ENCODE measurements around the gene C16orf54. TPM values are rescaled to one million over a fixed set of nuclear protein-coding genes. Genes with fewer than 3 reads are reported as not detected.
"Not testable (repeated sequence)": the region's sequence is repeated elsewhere in the genome, so short reads cannot be mapped to it uniquely, and the experiment has no call there.

Gene C16orf54
- total and polyA plus RNA-seq, 2 of the 4 experiments (the other 2 are of a cell fraction) = not detected

- H2AK9ac ChIP-seq (replicated peaks; ENCODE audit: low read depth, low read length, poor library complexity); H3K23ac ChIP-seq (ENCODE audit: low read depth, low read length); H4K5ac ChIP-seq (ENCODE audit: low read depth, low read length); POLR2A ChIA-PET (ENCODE audit: unreplicated experiment); H2BK20ac ChIP-seq (ENCODE audit: low read depth, low read length); H3K14ac ChIP-seq (replicated peaks; ENCODE audit: low read depth, low read length); BruUV-seq (replicated peaks); H3K4me1 ChIP-seq (ENCODE audit: control insufficient read depth, insufficient read depth, low read length); H2BK120ac ChIP-seq (ENCODE audit: low read depth, low read length); H4K20me1 ChIP-seq (ENCODE audit: insufficient read depth, low read length); H3K9me3 ChIP-seq (ENCODE audit: control insufficient read depth, insufficient read depth, low read length); H3K27ac ChIP-seq (ENCODE audit: insufficient read depth, low read length); H2BK15ac ChIP-seq (ENCODE audit: low read depth, low read length); dilution Hi-C loops (cut with HindIII; ENCODE audit: low sequenced_read_pairs, unreplicated experiment); H2BK5ac ChIP-seq (ENCODE audit: low read depth, low read length, poor library complexity, severe bottlenecking); H2AFZ ChIP-seq (replicated peaks; ENCODE audit: low read length, poor library complexity); H4K91ac ChIP-seq (ENCODE audit: insufficient read depth, low read depth, low read length); intact Hi-C loops (cut with micrococcal nuclease); in situ Hi-C loops (cut with MboI; ENCODE audit: low sequenced_read_pairs); H3K79me1 ChIP-seq (ENCODE audit: low read depth in 1 of 2, low read length in 2 of 2); H2AK5ac ChIP-seq (ENCODE audit: low read depth, low read length); CTCF ChIA-PET; H4K8ac ChIP-seq (ENCODE audit: low read depth in 2 of 2, low read length in 2 of 2); H3K36me3 ChIP-seq (ENCODE audit: control insufficient read depth, insufficient read depth, low read length); H3K4ac ChIP-seq (ENCODE audit: low read depth, low read length); H3K9ac ChIP-seq (ENCODE audit: low read depth, low read length); H3K18ac ChIP-seq (ENCODE audit: low read depth, low read length); ATAC-seq (ENCODE audit: low read depth); H3K56ac ChIP-seq (ENCODE audit: extremely low read depth, insufficient read depth, low read length); DNase-seq; H3K4me3 ChIP-seq (ENCODE audit: insufficient read depth, low read depth, low read length); H3K9me1 ChIP-seq (ENCODE audit: insufficient read depth, low read length); H3K4me2 ChIP-seq (ENCODE audit: low read depth, low read length): not testable (repeated sequence)
- H3K27me3 ChIP-seq (ENCODE audit: control insufficient read depth, insufficient read depth, low read length) = peaks cover 38% of the 10 kb centered on the region
- WGBS, 2 experiments (ENCODE audit: extremely low coverage in 2 of 2, insufficient read length in 1 of 2) = 47% methylated on average over 3 of the region's 11 CpGs; no CpG with 5 or more reads in 1 of the 2 experiments
These were observed 5.2 kb downstream of the C16orf54 start for GRCh38 chr16:29740630-29741015.

- H3K56ac ChIP-seq (ENCODE audit: extremely low read depth, insufficient read depth, low read length); H3K4me2 ChIP-seq (ENCODE audit: low read depth, low read length); H2AFZ ChIP-seq (replicated peaks; ENCODE audit: low read length, poor library complexity); POLR2A ChIA-PET (ENCODE audit: unreplicated experiment); H3K9ac ChIP-seq (ENCODE audit: low read depth, low read length); H3K27ac ChIP-seq (ENCODE audit: insufficient read depth, low read length); H3K36me3 ChIP-seq (ENCODE audit: control insufficient read depth, insufficient read depth, low read length); H4K8ac ChIP-seq (ENCODE audit: low read depth in 2 of 2, low read length in 2 of 2); H3K79me1 ChIP-seq (ENCODE audit: low read depth in 1 of 2, low read length in 2 of 2); H2BK5ac ChIP-seq (ENCODE audit: low read depth, low read length, poor library complexity, severe bottlenecking); H3K18ac ChIP-seq (ENCODE audit: low read depth, low read length); H4K91ac ChIP-seq (ENCODE audit: insufficient read depth, low read depth, low read length); H3K14ac ChIP-seq (replicated peaks; ENCODE audit: low read depth, low read length); H3K9me1 ChIP-seq (ENCODE audit: insufficient read depth, low read length); H2AK9ac ChIP-seq (replicated peaks; ENCODE audit: low read depth, low read length, poor library complexity); CTCF ChIA-PET; H2BK20ac ChIP-seq (ENCODE audit: low read depth, low read length); in situ Hi-C loops (cut with MboI; ENCODE audit: low sequenced_read_pairs); H3K9me3 ChIP-seq (ENCODE audit: control insufficient read depth, insufficient read depth, low read length); H2BK15ac ChIP-seq (ENCODE audit: low read depth, low read length); ATAC-seq (ENCODE audit: low read depth); H3K23ac ChIP-seq (ENCODE audit: low read depth, low read length); H2BK120ac ChIP-seq (ENCODE audit: low read depth, low read length); dilution Hi-C loops (cut with HindIII; ENCODE audit: low sequenced_read_pairs, unreplicated experiment); BruUV-seq (replicated peaks); DNase-seq; H3K4me1 ChIP-seq (ENCODE audit: control insufficient read depth, insufficient read depth, low read length); H4K5ac ChIP-seq (ENCODE audit: low read depth, low read length); H4K20me1 ChIP-seq (ENCODE audit: insufficient read depth, low read length); H3K4me3 ChIP-seq (ENCODE audit: insufficient read depth, low read depth, low read length); H3K4ac ChIP-seq (ENCODE audit: low read depth, low read length); H2AK5ac ChIP-seq (ENCODE audit: low read depth, low read length): not testable (repeated sequence)
- intact Hi-C loops (cut with micrococcal nuclease) = loop anchor here (10.0 kb wide), 1 partner anchor 45 kb away; no protein-coding TSS in a partner anchor
- WGBS, 2 experiments (ENCODE audit: extremely low coverage in 2 of 2, insufficient read length in 1 of 2) = 92% methylated on average over 2 of the region's 6 CpGs; no CpG with 5 or more reads in 1 of the 2 experiments
- peaks cover 39% of the 10 kb centered on the region for H3K27me3 ChIP-seq (ENCODE audit: control insufficient read depth, insufficient read depth, low read length)
These were observed 5.7 kb downstream of the C16orf54 start for GRCh38 chr16:29739927-29740629.

All from IMR-90 (cell line).